ENCODE measurements around the gene PCDH8. TPM values are rescaled to one million over a fixed set of nuclear protein-coding genes. Genes with fewer than 3 reads are reported as not detected.

Gene PCDH8
- total and polyA plus RNA-seq, 2 experiments from 2014 or later = not detected

- Histone ChIP-seq H3K27me3 (replicated peaks; ENCODE audit: insufficient read depth) (0 out of 2 replicates have a peak, but pooled peaks cover 3% of the 10 kb centered on the region), H3F3A (ENCODE audit: insufficient read depth) (no peaks in the 10 kb centered on the region), H4K20me1 (ENCODE audit: insufficient read depth) (no peaks in the 10 kb centered on the region), H3K9me2 (ENCODE audit: insufficient read depth) (no peaks in the 10 kb centered on the region), H3K79me2 (ENCODE audit: insufficient read depth) (no peaks in the 10 kb centered on the region), H2AFZ (no peak overlapping the region), H3K9ac (no peak overlapping the region), H3K4me1 (ENCODE audit: insufficient read depth) (no peaks in the 10 kb centered on the region), H3K4me3 (no peak overlapping the region), H3K36me3 (ENCODE audit: low read depth) (no peaks in the 10 kb centered on the region), H3K9me3 (ENCODE audit: low read depth) (no peaks in the 10 kb centered on the region), H3K27ac (no peak overlapping the region), H3K4me2 (ENCODE audit: unreplicated experiment) (no peak overlapping the region)
- in situ Hi-C loops (cut with MboI) = no loop called here
- TF ChIP-seq EZH2 (IDR thresholded peaks at IDR 0.05; ENCODE audit: insufficient read depth, poor library complexity, severe bottlenecking) = no peak
- WGBS, 2 experiments (ENCODE audit: low coverage in 1 of 2, low lambda C conversion rate in 2 of 2, missing lambda C conversion rate in 2 of 2) = 21 to 31% methylated on average over 7 of the region's 7 CpGs
- no peak for DNase-seq
Observed at GRCh38 chr13:52794589-52794988, 53.9 kb downstream of the PCDH8 start.

GRCh38 chr13:52793515-52794061, 54.9 kb downstream of the PCDH8 start:
- Histone ChIP-seq H3K36me3 (ENCODE audit: low read depth) (no peaks in the 10 kb centered on the region), H3K9ac (no peak overlapping the region), H3K4me3 (no peak overlapping the region), H3K27me3 (replicated peaks; ENCODE audit: insufficient read depth) (0 out of 2 replicates have a peak, but pooled peaks cover 3% of the 10 kb centered on the region), H3K79me2 (ENCODE audit: insufficient read depth) (no peaks in the 10 kb centered on the region), H3K9me3 (ENCODE audit: low read depth) (no peaks in the 10 kb centered on the region), H3K4me1 (ENCODE audit: insufficient read depth) (no peaks in the 10 kb centered on the region), H4K20me1 (ENCODE audit: insufficient read depth) (no peaks in the 10 kb centered on the region), H3K4me2 (ENCODE audit: unreplicated experiment) (no peak overlapping the region), H3K27ac (no peak overlapping the region), H2AFZ (no peak overlapping the region), H3F3A (ENCODE audit: insufficient read depth) (no peaks in the 10 kb centered on the region), H3K9me2 (ENCODE audit: insufficient read depth) (no peaks in the 10 kb centered on the region)
- TF ChIP-seq EZH2phosphoT487 (IDR thresholded peaks at IDR 0.05; ENCODE audit: insufficient read depth, low read depth) (no peak), EZH2 (IDR thresholded peaks at IDR 0.05; ENCODE audit: insufficient read depth, poor library complexity, severe bottlenecking) (no peak)
- 12 to 15% methylated on average over 7 of the region's 7 CpGs for WGBS, 2 experiments (ENCODE audit: low coverage in 1 of 2, low lambda C conversion rate in 2 of 2, missing lambda C conversion rate in 2 of 2)
- in situ Hi-C loops (cut with MboI) = no loop called here
- DNase-seq = no peak

MicroRNAs encoded within 50 kb of the gene (microRNA counts, 767-probe panel; counts per million panel counts)
- microRNA hsa-miR-759 = 447 counts per million, percentile 86 among the panel's probes with 10 or more counts

Small RNA genes lying within 50 kb of the gene (microRNA-seq; reads per million reads assigned to microRNA genes)
- not detected for gene MIR759 (ENCODE audit: borderline number of aligned reads)

Small RNA genes lying within 50 kb of the gene (small RNA-seq; reads per million reads assigned to genes)
- gene MIR759 (ENCODE audit: low read depth, low replicate concordance) = not detected

Other genes with a start within 250 kb of the PCDH8 start
- gene HNRNPA1L2, start 206.2 kb downstream of the PCDH8 start, total RNA-seq (2014; rRNA removed; shearing (Covaris generic)) = 1.2 and 1.9 TPM in 2 replicates
- 5.7 and 8.5 TPM in 2 replicates for gene HNRNPA1L2, start 206.2 kb downstream of the PCDH8 start, polyA plus RNA-seq (2016; fragmentation: Nextera tagmentation; extraction: Ambion mirVana)
- gene SUGT1, start 195.8 kb downstream of the PCDH8 start, total RNA-seq (2014; rRNA removed; shearing (Covaris generic)) = 29.4 and 49.2 TPM in 2 replicates
- gene SUGT1, start 195.8 kb downstream of the PCDH8 start, polyA plus RNA-seq (2016; fragmentation: Nextera tagmentation; extraction: Ambion mirVana) = 77.2 and 78.8 TPM in 2 replicates
- gene CNMD, start 108.8 kb downstream of the PCDH8 start, total RNA-seq (2014; rRNA removed; shearing (Covaris generic)) = not detected in 2 replicates
- not detected in 2 replicates for gene CNMD, start 108.8 kb downstream of the PCDH8 start, polyA plus RNA-seq (2016; fragmentation: Nextera tagmentation; extraction: Ambion mirVana)
- gene OLFM4, start 180.2 kb upstream of the PCDH8 start, total RNA-seq (2014; rRNA removed; shearing (Covaris generic)) = not detected in 2 replicates
- gene OLFM4, start 180.2 kb upstream of the PCDH8 start, polyA plus RNA-seq (2016; fragmentation: Nextera tagmentation; extraction: Ambion mirVana) = not detected in 2 replicates

Data from GM23248 (cell line).